Left lung (tissue), 14 donors: Measurements from ENCODE around the gene BBS2. TPM values are rescaled to one million over a fixed set of nuclear protein-coding genes. Genes with fewer than 3 reads are reported as not detected.

Experiments used
- ATAC-seq: fragments of 200-7000 bp; cut with Tn5 transposase; one replicate; pipeline ENCODE4 v1.9.1; 2020; ENCODE audit warnings: moderate library complexity
- DNase-seq, 4 donors: peaks; one replicate each; pipeline ENCODE4 v3.0.0-alpha.2; 2013 to 2020
- H3K27ac ChIP-seq, 2 donors: fragments of 200-600 bp; sonication (generic) in 1 of 2; one replicate each; pipeline versions ENCODE4 v1.5.0 to v1.8.0; 2020 to 2021
- H3K27me3 ChIP-seq, 2 donors: fragments of 200-600 bp; sonication (generic) in 1 of 2; one replicate each; pipeline versions ENCODE4 v1.5.0 to v1.8.0; 2020 to 2021
- H3K36me3 ChIP-seq, 2 donors: fragments of 200-600 bp; sonication (generic) in 1 of 2; one replicate each; pipeline versions ENCODE4 v1.5.0 to v1.8.0; 2020 to 2021
- H3K4me1 ChIP-seq, 2 donors: fragments of 200-600 bp; one replicate each; pipeline ENCODE4 v1.8.0; 2021
- H3K4me3 ChIP-seq, 2 donors: fragments of 200-600 bp; sonication (generic) in 1 of 2; one replicate each; pipeline versions ENCODE4 v1.5.0 to v1.8.0; 2020 to 2021; ENCODE audit warnings: mild to moderate bottlenecking in 1 of 2
- H3K9me3 ChIP-seq, 2 donors: fragments of 200-600 bp; sonication (generic) in 1 of 2; one replicate each; pipeline versions ENCODE4 v1.5.0 to v1.8.0; 2020 to 2021
- intact Hi-C, 2 donors: fragments of 100-400 bp; cut with DNase I; formaldehyde crosslinking; loops; one replicate each; pipeline versions ENCODE4 v1.11.2 to v1.14.2; 2022
- long read RNA-seq, 12 donors: library from polyadenylated mRNA in 2 of 12; unstranded in 2 of 12; transcript quantifications; one replicate each; pipeline ENCODE4 v2.0.0 and lab custom pipeline, GENCODE V29; 2019 to 2026
- polyA plus RNA-seq, 6 donors: library from polyadenylated mRNA; unstranded; fragments of 120-200 nt; gene quantifications; one replicate each; pipeline ENCODE4 v1.2.1, GENCODE V29; 2013; ENCODE audit not compliant: insufficient read length in 6 of 6
- total RNA-seq, 2 donors: library from RNA; stranded (reverse); fragmentation: NEBNext Ultra II Directional; extraction: Animal tissue kit (Norgen Biotek cat#: 25700); gene quantifications; one replicate each; pipeline ENCODE4 v1.2.1, GENCODE V29; 2021
- TF ChIP-seq, protein P1 (sequence below), 2 donors: fragments of 200-600 bp; sonication (generic) in 1 of 2; IDR thresholded peaks; one replicate each; pipeline versions ENCODE4 v1.5.0 to v1.8.0; 2021; ENCODE audit warnings: antibody characterized with exemption in 2 of 2
- donor health status: DM: no; HTN: yes; CAD: no.
- donor health status: DM: no; HTN: no; CAD: no.

BBS2 gene, protein sequence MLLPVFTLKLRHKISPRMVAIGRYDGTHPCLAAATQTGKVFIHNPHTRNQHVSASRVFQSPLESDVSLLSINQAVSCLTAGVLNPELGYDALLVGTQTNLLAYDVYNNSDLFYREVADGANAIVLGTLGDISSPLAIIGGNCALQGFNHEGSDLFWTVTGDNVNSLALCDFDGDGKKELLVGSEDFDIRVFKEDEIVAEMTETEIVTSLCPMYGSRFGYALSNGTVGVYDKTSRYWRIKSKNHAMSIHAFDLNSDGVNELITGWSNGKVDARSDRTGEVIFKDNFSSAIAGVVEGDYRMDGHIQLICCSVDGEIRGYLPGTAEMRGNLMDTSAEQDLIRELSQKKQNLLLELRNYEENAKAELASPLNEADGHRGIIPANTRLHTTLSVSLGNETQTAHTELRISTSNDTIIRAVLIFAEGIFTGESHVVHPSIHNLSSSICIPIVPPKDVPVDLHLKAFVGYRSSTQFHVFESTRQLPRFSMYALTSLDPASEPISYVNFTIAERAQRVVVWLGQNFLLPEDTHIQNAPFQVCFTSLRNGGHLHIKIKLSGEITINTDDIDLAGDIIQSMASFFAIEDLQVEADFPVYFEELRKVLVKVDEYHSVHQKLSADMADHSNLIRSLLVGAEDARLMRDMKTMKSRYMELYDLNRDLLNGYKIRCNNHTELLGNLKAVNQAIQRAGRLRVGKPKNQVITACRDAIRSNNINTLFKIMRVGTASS
- total RNA-seq (10 to 100 TPM; 23.9 to 38.6 TPM), polyA plus RNA-seq (100 to 1,000 TPM in 1 of 6 donors, 10 to 100 TPM in 5; 74.5 to 109 (median 85.3) TPM)
- long read RNA-seq, donor 1, full-length matches to known transcripts = 6 of 17 reads
- long read RNA-seq, donor 1, partial matches to known transcripts = 11 of 17 reads
- long read RNA-seq, donor 1, other reads (novel, unspliced or antisense) = 0 of 17 reads
- long read RNA-seq, donor 2, transcript BBS2-201 (17 exons, 2,963 nt) = major isoform, 6 of 15 reads
- long read RNA-seq, donor 2, partial matches to known transcripts = 9 of 15 reads
- long read RNA-seq, donor 2, other reads (novel, unspliced or antisense) = 0 of 15 reads
- long read RNA-seq, donor 3, transcript BBS2-201 (17 exons, 2,963 nt) = major isoform, 8 of 14 reads
- long read RNA-seq, donor 3, partial matches to known transcripts = 6 of 14 reads
- long read RNA-seq, donor 3, other reads (novel, unspliced or antisense) = 0 of 14 reads
- long read RNA-seq, donor 4, partial matches to known transcripts = 2 of 7 reads
- long read RNA-seq, donor 4, other reads (novel, unspliced or antisense) = 1 of 7 reads
- long read RNA-seq, donor 5, partial matches to known transcripts = 12 of 26 reads
- long read RNA-seq, donor 5, other reads (novel, unspliced or antisense) = 11 of 26 reads
- long read RNA-seq, donor 6, partial matches to known transcripts = 9 of 13 reads
- long read RNA-seq, donor 6, other reads (novel, unspliced or antisense) = 0 of 13 reads
- long read RNA-seq, donor 7, transcript BBS2-201 (17 exons, 2,963 nt) = major isoform, 5 of 10 reads
- long read RNA-seq, donor 7, partial matches to known transcripts = 5 of 10 reads
- long read RNA-seq, donor 7, other reads (novel, unspliced or antisense) = 0 of 10 reads
- long read RNA-seq, donor 8, partial matches to known transcripts = 7 of 11 reads
- long read RNA-seq, donor 8, other reads (novel, unspliced or antisense) = 0 of 11 reads
- long read RNA-seq, donor 9, partial matches to known transcripts = 0 of 1 reads
- long read RNA-seq, donor 9, other reads (novel, unspliced or antisense) = 0 of 1 reads
- long read RNA-seq, donor 10, partial matches to known transcripts = 1 of 1 reads
- long read RNA-seq, donor 10, other reads (novel, unspliced or antisense) = 0 of 1 reads
- long read RNA-seq, donor 11 = 0 reads
- long read RNA-seq, donor 12, partial matches to known transcripts = 0 of 3 reads
- long read RNA-seq, donor 12, other reads (novel, unspliced or antisense) = 0 of 3 reads

DNA sequence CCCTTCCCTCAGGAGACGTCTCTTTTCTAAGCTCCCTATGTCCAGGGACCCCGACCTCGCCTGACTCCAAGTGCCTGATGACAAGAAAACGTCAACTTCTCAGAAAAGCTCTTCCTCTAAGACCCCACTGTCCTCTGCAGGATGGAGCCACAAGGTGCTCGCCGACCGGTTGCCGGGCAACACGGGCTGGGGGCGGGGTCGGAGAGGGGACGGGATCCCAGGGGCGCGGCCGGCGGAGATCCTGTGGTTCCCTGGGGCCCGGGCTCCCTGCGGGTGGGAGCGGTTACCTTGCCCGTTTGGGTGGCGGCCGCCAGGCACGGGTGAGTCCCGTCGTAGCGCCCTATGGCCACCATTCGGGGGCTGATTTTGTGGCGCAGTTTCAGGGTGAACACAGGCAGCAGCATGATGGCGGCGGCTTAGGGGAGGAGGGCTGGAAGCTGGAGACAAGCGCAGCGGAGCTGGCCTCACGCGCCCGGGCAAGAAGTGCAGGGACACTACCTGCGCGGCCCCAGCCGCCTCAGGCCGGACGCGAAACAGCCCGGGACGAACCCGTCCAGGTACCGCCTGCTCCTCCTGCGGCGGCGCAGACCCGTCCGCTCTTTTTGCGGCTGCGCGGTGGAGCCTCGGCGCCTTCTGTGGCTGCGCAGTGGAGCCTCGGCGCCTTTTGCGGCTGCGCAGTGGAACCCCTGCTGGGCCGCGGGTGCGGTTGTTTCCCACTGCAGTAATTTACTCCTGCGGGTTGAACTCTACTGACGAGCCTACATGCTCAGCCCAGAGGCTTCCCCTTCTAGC, at the start of gene BBS2:
TSS of gene BBS2 (minus strand) at position 566 of the 792 bp plus-strand sequence. CDS start at position 404, 162 bp downstream.
- peak within 1 kb of the TSS; percentile 81 to 89 for H3K4me3 ChIP-seq
- H3K27me3 ChIP-seq = no peaks in the 10 kb centered on the region
- DNase-seq = peak; percentile 79 to 96 (median 92)
- H3K27ac ChIP-seq = peak within 1 kb of the TSS; percentile 65 to 80
- H3K36me3 ChIP-seq = no peaks in the 10 kb centered on the region
- intact Hi-C loops = loop anchor here in 1 of 2 donors (10.0 kb wide), 1 partner anchor 185 kb away; no protein-coding TSS in a partner anchor
- peak; percentile 98 for ATAC-seq
- H3K4me1 ChIP-seq = peaks cover 8 to 14% of the 10 kb centered on the region in 2 donors
- TF ChIP-seq, protein P1, sequence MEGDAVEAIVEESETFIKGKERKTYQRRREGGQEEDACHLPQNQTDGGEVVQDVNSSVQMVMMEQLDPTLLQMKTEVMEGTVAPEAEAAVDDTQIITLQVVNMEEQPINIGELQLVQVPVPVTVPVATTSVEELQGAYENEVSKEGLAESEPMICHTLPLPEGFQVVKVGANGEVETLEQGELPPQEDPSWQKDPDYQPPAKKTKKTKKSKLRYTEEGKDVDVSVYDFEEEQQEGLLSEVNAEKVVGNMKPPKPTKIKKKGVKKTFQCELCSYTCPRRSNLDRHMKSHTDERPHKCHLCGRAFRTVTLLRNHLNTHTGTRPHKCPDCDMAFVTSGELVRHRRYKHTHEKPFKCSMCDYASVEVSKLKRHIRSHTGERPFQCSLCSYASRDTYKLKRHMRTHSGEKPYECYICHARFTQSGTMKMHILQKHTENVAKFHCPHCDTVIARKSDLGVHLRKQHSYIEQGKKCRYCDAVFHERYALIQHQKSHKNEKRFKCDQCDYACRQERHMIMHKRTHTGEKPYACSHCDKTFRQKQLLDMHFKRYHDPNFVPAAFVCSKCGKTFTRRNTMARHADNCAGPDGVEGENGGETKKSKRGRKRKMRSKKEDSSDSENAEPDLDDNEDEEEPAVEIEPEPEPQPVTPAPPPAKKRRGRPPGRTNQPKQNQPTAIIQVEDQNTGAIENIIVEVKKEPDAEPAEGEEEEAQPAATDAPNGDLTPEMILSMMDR (IDR thresholded peaks at IDR 0.05) = peak in 1 of 2 donors; percentile 12
- no peaks in the 10 kb centered on the region for H3K9me3 ChIP-seq

DNA sequence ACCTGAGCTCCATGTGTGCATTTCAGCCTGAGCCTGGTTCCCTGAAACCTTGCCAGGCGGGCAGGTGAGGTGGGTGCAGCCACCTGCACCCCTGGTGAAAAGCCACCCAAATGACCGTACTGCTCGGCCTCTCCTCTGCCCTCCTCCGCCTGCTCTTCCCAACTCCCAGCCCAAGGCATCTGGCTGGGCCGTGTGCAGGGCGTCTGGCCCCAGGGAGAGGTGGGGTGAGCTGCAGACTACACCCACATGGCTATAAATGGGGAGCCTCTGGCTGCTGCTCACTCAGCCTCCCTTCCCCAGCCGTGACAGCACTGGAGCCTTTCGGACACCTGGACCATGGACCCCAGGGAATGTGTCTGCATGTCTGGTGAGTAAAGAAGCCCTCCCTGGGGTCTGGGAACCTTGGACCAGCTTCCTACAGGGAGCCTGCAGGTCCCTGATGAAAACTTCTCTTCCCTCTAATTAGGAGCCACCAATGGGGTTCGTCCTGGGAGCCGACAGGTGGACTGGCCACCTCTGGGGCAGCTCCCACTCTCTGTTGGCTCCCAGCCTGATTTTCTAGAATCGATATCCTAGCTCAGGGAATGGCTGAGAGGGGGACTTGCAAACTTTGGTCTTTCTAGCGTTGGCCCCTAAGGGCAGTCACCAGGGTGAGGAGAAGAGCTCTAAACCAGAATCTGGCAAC, 45.1 kb upstream of the BBS2 start, which contains the start of gene MT4:
TSS of gene MT4 (plus strand) at position 281 of the 685 bp plus-strand sequence. CDS start at position 337, 56 bp downstream.
- Histone ChIP-seq H3K27ac (no peak within 1 kb of the TSS), H3K4me3 (no peak within 1 kb of the TSS), H3K4me1 (no peaks in the 10 kb centered on the region), H3K36me3 (no peaks in the 10 kb centered on the region), H3K27me3 (no peaks in the 10 kb centered on the region), H3K9me3 (no peaks in the 10 kb centered on the region)
- TF ChIP-seq, protein P1 (IDR thresholded peaks at IDR 0.05) = no peak
- intact Hi-C loops = no loop called here
- no peak for ATAC-seq
- DNase-seq = no peak

DNA sequence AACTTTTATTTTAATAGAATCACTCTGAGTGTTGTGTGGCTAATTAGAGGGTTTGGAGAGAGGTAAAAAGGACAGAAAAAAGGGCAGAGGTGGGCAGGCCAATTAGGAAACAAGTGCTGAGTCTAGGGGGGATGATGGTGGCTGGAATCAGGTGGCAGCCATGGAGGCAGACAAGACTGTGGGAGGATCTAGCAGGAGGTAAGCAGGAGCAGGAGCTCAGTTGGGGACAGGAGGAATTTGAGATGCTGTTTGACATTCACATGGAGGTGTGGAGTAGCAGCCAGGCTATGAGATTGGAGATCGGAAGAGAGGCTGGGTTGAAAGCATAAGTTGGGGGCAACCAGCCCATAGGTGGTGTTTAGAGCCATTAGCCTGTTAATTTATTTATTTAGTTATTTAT, 41.3 kb upstream of the BBS2 start:
- Histone ChIP-seq H3K4me1 (no peaks in the 10 kb centered on the region), H3K4me3 (no peak overlapping the region), H3K27ac (no peak overlapping the region), H3K9me3 (no peaks in the 10 kb centered on the region), H3K27me3 (no peaks in the 10 kb centered on the region), H3K36me3 (no peaks in the 10 kb centered on the region)
- intact Hi-C loops = no loop called here
- no peak for ATAC-seq
- DNase-seq = no peak
- TF ChIP-seq, protein P1 (IDR thresholded peaks at IDR 0.05) = no peak
